Regular cardiac myocyte (primary cell): ENCODE data around the gene YBEY. TPM values are rescaled to one million over a fixed set of nuclear protein-coding genes. Genes with fewer than 3 reads are reported as not detected.

Source experiments
- total RNA-seq: library from RNA; depleted of rRNA; stranded (reverse); fragments of >200 nt; gene quantifications from 2 replicates; pipeline ENCODE4 v1.2.3, GENCODE V29; 2014

The YBEY gene
- 11.1 and 16.3 TPM in 2 replicates for total RNA-seq

GRCh38 chr21:46285761-46286647 is at the start of gene YBEY:
Gene YBEY, plus strand, starts transcription at chr21:46286342. Its CDS starts 572 bp downstream, at chr21:46286914.

GRCh38 chr21:46285206-46285661 is 908 bp upstream of the YBEY start, which contains the start of gene MCM3AP:
Gene MCM3AP, minus strand, starts transcription at chr21:46285611. Its CDS starts 325 bp downstream, at chr21:46285286.

DNA sequence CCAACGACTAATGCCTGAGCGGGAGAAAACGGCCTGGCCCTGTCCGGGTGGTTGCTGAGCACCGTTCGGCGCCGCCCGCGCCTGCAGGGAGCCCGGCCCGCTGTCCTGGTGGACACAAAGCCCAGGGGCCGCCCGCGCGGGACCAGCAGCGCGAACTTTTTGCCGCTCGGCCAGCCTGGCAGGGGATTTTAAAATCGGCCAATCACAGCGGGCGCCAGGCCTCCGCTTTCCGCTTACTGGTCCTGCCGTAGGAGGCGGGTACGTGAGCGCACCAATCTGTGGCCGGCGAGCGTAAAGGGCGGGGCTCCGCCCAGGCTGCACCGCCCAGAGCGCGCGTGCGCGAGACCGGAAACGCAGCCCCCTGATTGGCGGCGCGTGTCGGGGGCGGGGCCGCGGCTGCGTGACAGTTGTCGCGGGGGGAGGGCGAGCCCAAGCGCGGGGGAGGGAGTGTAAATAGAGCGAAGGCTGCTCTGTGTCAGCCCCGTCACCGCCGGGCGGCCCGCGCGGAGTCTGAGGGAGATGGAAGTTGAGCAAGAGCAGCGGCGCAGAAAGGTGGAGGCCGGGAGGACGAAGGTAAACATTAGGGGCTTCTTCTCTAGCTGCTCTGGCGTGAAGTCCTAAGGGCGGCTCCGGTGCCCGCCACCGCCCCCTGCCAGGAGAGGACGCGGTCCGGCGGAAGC is 37.7 kb downstream of the YBEY start, which contains the start of the genes C21orf58 and PCNT:
Gene C21orf58 (minus strand): TSS at position 161 of the 680 bp plus-strand sequence. CDS start 1,132 bp downstream, outside the sequence.
Gene PCNT (plus strand): TSS at position 447 of the 680 bp plus-strand sequence. CDS start 73 bp downstream, at position 520.

Other genes starting within 250 kb of the YBEY start
- gene COL6A2, start 188.2 kb upstream of the YBEY start, total RNA-seq: 673 and 1,285 TPM in 2 replicates
- 0.19 and 0.28 TPM in 2 replicates for gene FTCD, start 130.8 kb upstream of the YBEY start, total RNA-seq
- 2.8 and 3.8 TPM in 2 replicates for gene SPATC1L, start 101.9 kb upstream of the YBEY start, total RNA-seq
- 41.6 and 58.9 TPM in 2 replicates for gene LSS, start 57.6 kb upstream of the YBEY start, total RNA-seq
- 53.3 and 197 TPM in 2 replicates for gene MCM3AP, start 731 bp upstream of the YBEY start, total RNA-seq
- gene C21orf58, start 37.5 kb downstream of the YBEY start, total RNA-seq: 2.5 and 6.9 TPM in 2 replicates
- 16.6 and 24.5 TPM in 2 replicates for gene PCNT, start 37.8 kb downstream of the YBEY start, total RNA-seq
- gene DIP2A, start 172.5 kb downstream of the YBEY start, total RNA-seq: 19.2 and 20.9 TPM in 2 replicates